HepG2 (cell line): ENCODE measurements around the gene RBCK1. TPM values are rescaled to one million over a fixed set of nuclear protein-coding genes. Genes with fewer than 3 reads are reported as not detected.
A peak's percentile ranks its signal among the peaks of the same experiment; 100 is the strongest.

Experiments
- ATAC-seq: fragments of 200-7000 bp; cut with Tn5 transposase; 3 replicates; pipeline ENCODE4 v1.9.1; 2020; ENCODE audit warnings: mild to moderate bottlenecking, moderate library complexity
- BruUV-seq: library from RNA; stranded (reverse); fragments of 400-500 nt; replicated peaks from 2 replicates; lab custom pipeline; 2021; lab: Mats Ljungman, UMichigan
- CTCF ChIA-PET: fragments of 300-600 bp; formaldehyde crosslinking; extraction: SDS; loops from one replicate; lab custom pipeline; 2021; ENCODE audit warnings: low total read pairs, inconsistent platforms, low intra/inter-chr PET ratio; lab: Yijun Ruan, JAX
- POLR2A ChIA-PET: fragments of 350-600 bp; sonication (Branson Sonifier 250); formaldehyde crosslinking; loops from one replicate; lab custom pipeline; 2020; ENCODE audit warnings: antibody characterized with exemption, inconsistent platforms; lab: Yijun Ruan, JAX
- DNase-seq: peaks from one replicate; pipeline ENCODE4 v3.0.0-alpha.2; 2015; ENCODE audit warnings: low spot score
- FAIRE-seq: peaks from 3 replicates; lab custom pipeline; 2011; peaks lifted over from hg19 to GRCh38; lab: Jason Lieb, UNC
- H2AFZ ChIP-seq: one replicate; pipeline ENCODE4 v1.6.1; 2011; ENCODE audit warnings: low read length, inconsistent platforms
- H3K27ac ChIP-seq: fragments of 300-600 bp; 3 replicates; pipeline ENCODE4 v1.8.0; 2011; ENCODE audit warnings: mixed run types, mild to moderate bottlenecking, mixed read lengths, low read length, inconsistent platforms; ENCODE audit not compliant: insufficient read depth; ENCODE audit errors: extremely low read length
- H3K27me3 ChIP-seq, 2 experiments: fragments of 200-600 bp in 1 of 2; 2 replicates in 1 of 2; 3 replicates in 1 of 2; pipeline versions ENCODE4 v1.6.0 to v1.8.0; 2011; ENCODE audit warnings: low read length in 2 of 2, mild to moderate bottlenecking in 2 of 2, moderate library complexity in 2 of 2, inconsistent platforms in 1 of 2; ENCODE audit not compliant: insufficient read depth in 2 of 2, control insufficient read depth in 1 of 2
- H3K36me3 ChIP-seq, 2 experiments: fragments of 200-600 bp in 1 of 2; replicated peaks in 1 of 2; 2 replicates in 1 of 2; 3 replicates in 1 of 2; pipeline versions ENCODE4 v1.5.1 to v1.8.0; 2011; ENCODE audit warnings: low read length in 2 of 2, inconsistent platforms in 1 of 2; ENCODE audit not compliant: insufficient read depth in 2 of 2, control insufficient read depth in 1 of 2
- H3K4me1 ChIP-seq: 2 replicates; pipeline ENCODE4 v1.5.1; 2012; ENCODE audit warnings: low read length, inconsistent platforms; ENCODE audit not compliant: insufficient read depth
- H3K4me2 ChIP-seq: 2 replicates; pipeline ENCODE4 v1.6.0; 2011; ENCODE audit warnings: low read depth, low read length, inconsistent platforms
- H3K4me3 ChIP-seq, 3 experiments: fragments of 200-600 bp in 1 of 3; sonication (generic), shearing (Covaris generic) in 1 of 3; replicated peaks in 1 of 3; 2 replicates each; pipeline ENCODE4 v1.5.1; 2011 to 2016; ENCODE audit warnings: low read length in 3 of 3, inconsistent platforms in 2 of 3, low read depth in 2 of 3, mild to moderate bottlenecking in 2 of 3, control low read depth in 1 of 3, mixed read lengths in 1 of 3; ENCODE audit not compliant: insufficient read depth in 1 of 3
- H3K79me2 ChIP-seq: one replicate; pipeline ENCODE4 v1.6.1; 2011; ENCODE audit warnings: low read length, inconsistent platforms; ENCODE audit not compliant: insufficient read depth
- H3K9ac ChIP-seq: 2 replicates; pipeline ENCODE4 v1.6.0; 2011; ENCODE audit warnings: mild to moderate bottlenecking, low read depth, low read length, inconsistent platforms; ENCODE audit not compliant: insufficient read depth
- H3K9me3 ChIP-seq: 2 replicates; pipeline ENCODE4 v1.5.1; 2012; ENCODE audit warnings: mild to moderate bottlenecking, low read length
- H4K20me1 ChIP-seq: 2 replicates; pipeline ENCODE4 v1.6.0; 2011; ENCODE audit warnings: inconsistent platforms, mild to moderate bottlenecking, low read length, moderate library complexity; ENCODE audit not compliant: insufficient read depth
- ETV5 ChIP-seq: IDR thresholded peaks from 2 replicates; pipeline ENCODE4 v1.6.1; 2018; ENCODE audit warnings: missing biosample characterization, missing genetic modification reagents, inconsistent platforms, borderline replicate concordance
- HDAC6 ChIP-seq: fragments of 200-600 bp; sonication (generic); IDR thresholded peaks from 2 replicates; pipeline ENCODE4 v1.7.0; 2017; ENCODE audit warnings: mild to moderate bottlenecking, antibody characterized with exemption, low read length, low read depth
- JARID2 ChIP-seq: sonication (generic); formaldehyde crosslinking; IDR thresholded peaks from 2 replicates; pipeline ENCODE4 v1.8.1; 2023; ENCODE audit warnings: missing genetic modification reagents, inconsistent platforms; ENCODE audit not compliant: insufficient replicate concordance
- MXI1 ChIP-seq: IDR thresholded peaks from 3 replicates; pipeline ENCODE4 v1.6.1; 2012; ENCODE audit warnings: low read depth, low read length, inconsistent platforms, borderline replicate concordance
- MYNN ChIP-seq: sonication (generic); formaldehyde crosslinking; IDR thresholded peaks from 2 replicates; pipeline ENCODE4 v1.4.0; 2020; ENCODE audit warnings: mild to moderate bottlenecking, low read depth, missing genetic modification reagents
- RBM39 ChIP-seq: fragments of 200-400 bp; formaldehyde crosslinking; IDR thresholded peaks from one replicate; pipeline ENCODE4 v1.6.1; 2018; ENCODE audit warnings: antibody characterized with exemption, mild to moderate bottlenecking, low read depth, low read length; ENCODE audit not compliant: poor library complexity, severe bottlenecking
- SMARCE1 ChIP-seq: fragments of 450-650 bp; IDR thresholded peaks from 2 replicates; pipeline ENCODE4 v1.6.1; 2017; ENCODE audit warnings: borderline replicate concordance
- UBTF ChIP-seq: sonication (generic); formaldehyde crosslinking; IDR thresholded peaks from 2 replicates; pipeline ENCODE4 v1.4.0; 2020; ENCODE audit warnings: mild to moderate bottlenecking, missing genetic modification reagents
- ZNF296 ChIP-seq: sonication (generic); formaldehyde crosslinking; conservative IDR thresholded peaks from 2 replicates; pipeline ENCODE4 v1.5.0; 2020; ENCODE audit warnings: mild to moderate bottlenecking, missing genetic modification reagents
- ZNF605 ChIP-seq: sonication (generic); formaldehyde crosslinking; IDR thresholded peaks from 2 replicates; pipeline ENCODE4 v1.8.0; 2022; ENCODE audit warnings: mild to moderate bottlenecking, missing genetic modification reagents
- ZNF83 ChIP-seq: sonication (generic); formaldehyde crosslinking; IDR thresholded peaks from 2 replicates; pipeline ENCODE4 v1.4.0; 2020; ENCODE audit warnings: missing genetic modification reagents, mild to moderate bottlenecking, borderline replicate concordance
- ZNF878 ChIP-seq: sonication (generic); formaldehyde crosslinking; IDR thresholded peaks from 2 replicates; pipeline ENCODE4 v1.8.1; 2023; ENCODE audit warnings: mild to moderate bottlenecking, missing genetic modification reagents, moderate library complexity
- ZSCAN22 ChIP-seq: sonication (generic); formaldehyde crosslinking; IDR thresholded peaks from 2 replicates; pipeline ENCODE4 v1.4.0; 2020; ENCODE audit warnings: mild to moderate bottlenecking, missing genetic modification reagents
- ZUFSP ChIP-seq: sonication (generic); formaldehyde crosslinking; IDR thresholded peaks from 2 replicates; pipeline ENCODE4 v1.9.0; 2021; ENCODE audit warnings: missing genetic modification reagents, mild to moderate bottlenecking, borderline replicate concordance
- WGBS: methylation state at CpG from one replicate; pipeline ENCODE4 v1.1.6; 2017; ENCODE audit warnings: low lambda C conversion rate; 5-methylcytosine and 5-hydroxymethylcytosine counted together
- in situ Hi-C: cut with HindIII; loops from 2 replicates; pipeline ENCODE4 v1.10.0; 2017; ENCODE audit warnings: low pct_unique_long_range_greater_than_20kb; ENCODE audit not compliant: extremely low pct_ligation_motif_present
- intact Hi-C: fragments of 100-400 bp; cut with micrococcal nuclease; formaldehyde crosslinking; loops from one replicate; pipeline ENCODE4 v1.10.0; 2022; ENCODE audit not compliant: unreplicated experiment
- polyA plus RNA-seq, 8 experiments: library from polyadenylated mRNA; depleted of rRNA in 3 of 8; stranded (reverse) in 7 of 8; unstranded in 1 of 8; fragments of >200 nt; fragmentation: Illumina TruSeq in 4 of 8; extraction: Trizol in 4 of 8; gene quantifications; 2 replicates each; pipeline versions ENCODE4 v1.2.1 to v1.2.3, GENCODE V29; 2011 to 2016; ENCODE audit warnings: low read depth in 4 of 8, missing spikeins in 1 of 8, mixed read lengths in 1 of 8; ENCODE audit not compliant: insufficient read depth in 1 of 8
- total RNA-seq, 5 experiments: library from RNA; depleted of rRNA; stranded (reverse); fragments of >200 nt; fragmentation: Illumina TruSeq; extraction: Trizol; gene quantifications; 2 replicates each; pipeline ENCODE4 v1.2.3, GENCODE V29; 2016; ENCODE audit warnings: low read depth in 1 of 5
- TF ChIP-seq, protein P1 (sequence below), 2 experiments: sonication (generic) in 1 of 2; formaldehyde crosslinking in 1 of 2; IDR thresholded peaks; 2 replicates each; pipeline versions ENCODE4 v1.4.0 to v1.6.1; 2018 to 2020; ENCODE audit warnings: missing genetic modification reagents in 2 of 2, borderline replicate concordance in 1 of 2, low read depth in 1 of 2, mild to moderate bottlenecking in 1 of 2, missing biosample characterization in 1 of 2

Gene RBCK1
- total and polyA plus RNA-seq, 2 of the 13 experiments (the other 11 are each of a cell fraction or from before 2014, with no cell fraction given), result 149 to 215 TPM

DNA sequence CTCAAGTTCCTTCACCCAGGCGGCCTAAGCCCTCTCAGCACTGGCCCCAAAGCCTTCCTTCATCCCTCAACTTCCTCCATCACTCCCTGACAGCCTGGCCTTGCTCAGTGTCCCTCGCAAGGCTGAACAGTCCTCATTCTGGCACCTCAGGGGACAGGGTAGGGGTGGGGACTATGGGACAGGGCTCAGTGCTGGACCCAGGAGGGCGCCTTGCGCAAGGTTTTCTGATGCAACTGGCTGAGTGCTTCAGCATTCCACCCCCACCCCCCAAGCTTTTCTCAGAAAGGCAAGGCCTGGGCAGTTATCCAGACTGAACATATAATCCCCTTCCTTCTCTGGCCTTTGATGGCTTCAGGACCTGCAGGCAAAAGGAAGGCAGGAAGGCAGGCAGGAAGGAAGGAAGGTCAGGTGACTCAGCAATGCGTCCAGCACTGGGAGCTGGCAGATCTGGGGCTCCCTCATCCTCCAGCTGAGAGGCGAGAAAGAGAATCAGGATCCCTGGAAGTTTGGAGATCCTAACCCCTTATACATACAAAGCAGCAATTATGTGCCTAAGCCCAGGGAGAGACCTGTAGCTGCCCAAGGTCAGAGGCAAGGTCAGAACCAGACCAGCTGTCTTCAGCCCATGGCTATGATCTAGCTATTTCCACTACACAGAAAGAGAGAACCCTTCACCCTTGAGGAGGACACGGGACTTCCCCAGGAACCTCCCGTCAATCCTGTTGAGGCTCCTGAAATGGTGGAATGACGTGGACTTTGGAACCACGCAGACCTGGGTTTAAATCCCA lies 36.1 kb upstream of the RBCK1 start:
- in situ Hi-C loops, result no loop called here
- no peaks in the 10 kb centered on the region for H3K79me2 ChIP-seq
- DNase-seq (peak; percentile 99), ATAC-seq (peak; percentile 88), FAIRE-seq (peak; percentile 98)
- ChIA-PET CTCF (interaction anchor here (2.4 kb wide), 1 partner anchor 10 kb away, joined by 6 read pairs; no protein-coding TSS in a partner anchor), POLR2A (interaction anchor here (0.6 to 25.4 kb wide), 22 partner anchors 11 to 358 kb away, joined by 3 to 1587 read pairs (median 6); partner anchors contain the start of genes CSNK2A1, NRSN2, RBCK1 and SOX12)
- peak overlapping the region; percentile 73 for H3K9ac ChIP-seq
- intact Hi-C loops, result loop anchor here (1.0 to 2.0 kb wide), 3 partner anchors 8 to 31 kb away; partner anchors contain the start of gene TRIB3
- H2AFZ ChIP-seq, result no peak overlapping the region
- no peaks in the 10 kb centered on the region for H4K20me1 ChIP-seq
- H3K9me3 ChIP-seq, result no peaks in the 10 kb centered on the region
- no peaks in the 10 kb centered on the region for H3K27me3 ChIP-seq
- H3K4me3 ChIP-seq, result peak overlapping the region; percentile 1 to 58 (median 5); a peak in 5 of 6 replicates
- no peaks in the 10 kb centered on the region for H3K36me3 ChIP-seq
- peak overlapping the region; percentile 88 for H3K27ac ChIP-seq
- H3K4me1 ChIP-seq, result peaks cover 69% of the 10 kb centered on the region
- 5% methylated on average over 10 of the region's 10 CpGs for WGBS
- H3K4me2 ChIP-seq, result peak overlapping the region; percentile 76
- BruUV-seq, result TSS peak; percentile 90
- TF ChIP-seq ZNF296 (CRISPR knock-in tag), result peak; percentile 94
- TF ChIP-seq ZNF878 (CRISPR knock-in tag), result peak; percentile 96
- 0 out of 2 replicates have a peak, but pooled peaks have one; percentile 9 for TF ChIP-seq ZNF83 (CRISPR knock-in tag)
- peak; percentile 54 for TF ChIP-seq RBM39
- TF ChIP-seq, protein P1, sequence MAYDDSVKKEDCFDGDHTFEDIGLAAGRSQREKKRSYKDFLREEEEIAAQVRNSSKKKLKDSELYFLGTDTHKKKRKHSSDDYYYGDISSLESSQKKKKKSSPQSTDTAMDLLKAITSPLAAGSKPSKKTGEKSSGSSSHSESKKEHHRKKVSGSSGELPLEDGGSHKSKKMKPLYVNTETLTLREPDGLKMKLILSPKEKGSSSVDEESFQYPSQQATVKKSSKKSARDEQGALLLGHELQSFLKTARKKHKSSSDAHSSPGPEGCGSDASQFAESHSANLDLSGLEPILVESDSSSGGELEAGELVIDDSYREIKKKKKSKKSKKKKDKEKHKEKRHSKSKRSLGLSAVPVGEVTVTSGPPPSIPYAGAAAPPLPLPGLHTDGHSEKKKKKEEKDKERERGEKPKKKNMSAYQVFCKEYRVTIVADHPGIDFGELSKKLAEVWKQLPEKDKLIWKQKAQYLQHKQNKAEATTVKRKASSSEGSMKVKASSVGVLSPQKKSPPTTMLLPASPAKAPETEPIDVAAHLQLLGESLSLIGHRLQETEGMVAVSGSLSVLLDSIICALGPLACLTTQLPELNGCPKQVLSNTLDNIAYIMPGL (CRISPR knock-in tag; IDR thresholded peaks at IDR 0.05; ENCODE audit: borderline replicate concordance in 1 of 2, low read depth in 1 of 2), result peak; percentile 70 to 88; a peak in 3 of 4 replicates
- TF ChIP-seq ZUFSP (CRISPR knock-in tag), result no peak
- 0 out of 2 replicates have a peak, but pooled peaks have one; percentile 32 for TF ChIP-seq ZSCAN22 (CRISPR knock-in tag)
- TF ChIP-seq ZNF605 (CRISPR knock-in tag), result peak; percentile 82
- peak; percentile 93 for TF ChIP-seq ETV5
- TF ChIP-seq MYNN (CRISPR knock-in tag), result no peak; the same call in 1 of the 2 replicates
- TF ChIP-seq HDAC6, result no peak
- TF ChIP-seq JARID2 (CRISPR knock-in tag), result no peak
- peak; percentile 82; the same call in 1 of the 3 replicates for TF ChIP-seq MXI1
- peak; percentile 88 for TF ChIP-seq UBTF
- TF ChIP-seq SMARCE1, result no peak
